GM12875 (cell line): ENCODE measurements around the gene PCYT2.

ENCODE experiments used
- H3K4me3 ChIP-seq: one replicate; pipeline ENCODE4 v1.5.1; 2011; ENCODE audit warnings: low read depth, low read length, control low read depth
- TF ChIP-seq, protein P1 (sequence below): IDR thresholded peaks from 2 replicates; pipeline ENCODE4 v1.5.1; 2011; ENCODE audit warnings: low read depth, mild to moderate bottlenecking, control low read depth, inconsistent platforms, low read length, moderate library complexity, borderline replicate concordance; ENCODE audit not compliant: insufficient read depth

PCYT2 gene

DNA sequence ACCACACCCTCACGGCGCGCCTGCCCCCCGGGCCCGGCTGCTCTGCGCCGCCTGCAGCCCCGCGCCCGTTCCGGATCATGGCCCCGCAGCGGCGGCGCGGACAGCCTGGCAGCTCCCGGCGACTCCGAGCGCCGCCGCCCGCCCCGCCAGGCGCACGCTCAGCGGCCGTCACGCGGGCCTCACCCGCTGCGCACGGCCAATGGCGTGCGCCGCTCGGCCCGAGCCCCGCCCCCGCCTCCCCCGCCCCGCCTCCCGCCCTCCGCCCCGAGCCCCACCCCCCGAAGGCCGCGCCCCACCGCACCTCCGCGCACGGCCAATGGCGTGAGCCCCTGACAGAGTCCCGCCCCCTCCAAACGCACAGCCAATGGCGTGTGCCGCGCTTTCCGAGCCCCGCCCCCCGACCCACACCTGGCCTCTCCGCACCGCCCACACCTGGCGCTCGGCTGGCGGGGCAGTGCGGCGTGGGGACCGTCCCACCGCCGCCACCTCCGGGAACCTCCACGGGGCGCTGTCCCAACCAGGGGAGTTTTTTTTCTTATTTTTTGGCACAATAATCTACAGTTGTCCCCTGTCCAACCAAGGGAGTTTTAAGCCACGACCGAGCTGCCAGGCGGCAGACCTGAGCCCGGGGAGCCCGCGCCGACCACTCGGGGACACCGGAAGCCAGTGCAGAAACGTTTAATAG lies at the start of gene PCYT2:
Gene PCYT2, minus strand, starts transcription at position 123 of the 685 bp plus-strand sequence. Its CDS starts 44 bp downstream, at position 79.
- peak within 1 kb of the TSS; percentile 74 for H3K4me3 ChIP-seq

DNA sequence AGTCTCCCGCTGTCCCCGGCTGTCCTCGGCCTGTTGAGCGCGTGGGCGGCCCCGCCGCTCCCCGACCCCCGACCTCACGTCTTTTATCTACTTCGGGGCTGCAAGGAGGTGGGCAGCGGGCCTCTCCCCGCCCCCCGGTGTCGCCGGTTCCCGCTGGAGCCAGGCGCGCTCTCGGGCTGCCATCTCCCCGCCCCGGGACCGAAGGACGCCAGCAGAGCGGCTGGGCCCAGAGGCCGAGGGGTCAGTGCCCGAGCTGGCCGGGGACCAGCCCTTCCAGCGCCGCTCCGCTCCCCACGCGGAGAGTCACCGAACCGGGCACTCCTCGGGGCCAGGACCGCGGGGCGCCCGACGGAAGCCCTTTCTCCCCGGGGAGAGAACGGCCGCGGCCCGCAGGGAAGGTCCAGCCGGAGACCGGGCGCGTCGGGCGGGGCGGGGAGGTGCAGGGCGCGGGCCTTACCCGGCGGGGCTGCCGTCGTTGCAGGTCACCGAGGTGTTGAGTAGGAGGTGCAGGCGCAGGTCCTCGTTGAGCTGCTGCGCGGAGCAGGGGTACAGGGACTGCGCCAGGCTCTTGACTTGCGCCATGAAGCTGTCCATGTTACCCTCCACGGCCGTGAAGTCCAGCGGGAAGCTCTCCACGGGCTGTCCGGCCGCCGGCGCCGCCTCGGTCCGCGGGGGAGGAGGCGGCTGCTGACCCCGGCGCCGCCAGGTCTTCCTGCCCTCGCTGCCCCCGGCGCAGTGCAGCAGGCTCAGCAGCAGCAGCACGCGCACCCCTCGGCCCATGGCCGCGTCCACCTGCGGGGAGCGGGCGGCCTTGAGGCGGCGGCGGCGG lies 49.1 kb upstream of the PCYT2 start:
- TF ChIP-seq, protein P1, sequence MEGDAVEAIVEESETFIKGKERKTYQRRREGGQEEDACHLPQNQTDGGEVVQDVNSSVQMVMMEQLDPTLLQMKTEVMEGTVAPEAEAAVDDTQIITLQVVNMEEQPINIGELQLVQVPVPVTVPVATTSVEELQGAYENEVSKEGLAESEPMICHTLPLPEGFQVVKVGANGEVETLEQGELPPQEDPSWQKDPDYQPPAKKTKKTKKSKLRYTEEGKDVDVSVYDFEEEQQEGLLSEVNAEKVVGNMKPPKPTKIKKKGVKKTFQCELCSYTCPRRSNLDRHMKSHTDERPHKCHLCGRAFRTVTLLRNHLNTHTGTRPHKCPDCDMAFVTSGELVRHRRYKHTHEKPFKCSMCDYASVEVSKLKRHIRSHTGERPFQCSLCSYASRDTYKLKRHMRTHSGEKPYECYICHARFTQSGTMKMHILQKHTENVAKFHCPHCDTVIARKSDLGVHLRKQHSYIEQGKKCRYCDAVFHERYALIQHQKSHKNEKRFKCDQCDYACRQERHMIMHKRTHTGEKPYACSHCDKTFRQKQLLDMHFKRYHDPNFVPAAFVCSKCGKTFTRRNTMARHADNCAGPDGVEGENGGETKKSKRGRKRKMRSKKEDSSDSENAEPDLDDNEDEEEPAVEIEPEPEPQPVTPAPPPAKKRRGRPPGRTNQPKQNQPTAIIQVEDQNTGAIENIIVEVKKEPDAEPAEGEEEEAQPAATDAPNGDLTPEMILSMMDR = no peak
- H3K4me3 ChIP-seq = no peak overlapping the region

More for the DNA sequence above, at the start of gene PCYT2:
- TF ChIP-seq, protein P1 = no peak

DNA sequence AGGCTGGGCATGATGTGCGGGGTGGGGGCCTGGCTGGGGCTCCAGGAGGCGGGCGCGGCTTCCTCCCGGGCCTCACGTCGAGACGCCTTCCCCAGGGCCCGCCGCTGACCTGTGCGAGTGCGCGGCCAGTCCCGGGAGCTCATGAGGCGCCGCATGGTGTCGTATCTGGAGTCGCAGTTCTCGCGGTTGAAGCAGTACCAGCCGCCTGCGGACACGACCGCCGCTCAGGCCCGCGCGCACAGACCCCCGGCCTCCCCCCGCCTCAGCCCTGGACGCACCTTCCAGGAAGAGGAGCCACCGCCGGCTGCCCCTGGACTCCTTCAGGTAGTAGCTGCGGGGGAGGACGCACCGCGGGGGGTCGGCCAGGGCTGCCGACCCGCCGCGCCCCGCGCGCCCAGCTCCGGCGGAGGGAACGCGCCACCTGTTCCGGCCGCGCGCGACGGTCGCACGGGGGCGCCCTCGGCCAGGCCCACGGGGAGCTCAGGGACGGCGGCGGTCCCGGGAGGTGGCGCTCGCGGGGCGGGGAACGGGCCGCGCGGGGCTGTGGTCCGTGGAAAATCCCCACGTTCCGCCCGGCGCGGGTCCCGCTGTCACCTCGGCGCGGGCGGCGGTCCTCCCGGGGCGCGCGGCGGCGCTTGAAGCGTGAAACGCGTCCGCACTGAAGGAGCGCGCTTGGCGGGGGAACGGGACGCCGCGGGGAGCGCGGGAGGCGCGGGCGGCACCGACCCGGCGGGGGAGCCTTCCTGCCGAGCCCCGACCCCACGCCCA lies 48.3 kb upstream of the PCYT2 start:
- TF ChIP-seq, protein P1 = peak; percentile 87
- H3K4me3 ChIP-seq = no peak overlapping the region

DNA sequence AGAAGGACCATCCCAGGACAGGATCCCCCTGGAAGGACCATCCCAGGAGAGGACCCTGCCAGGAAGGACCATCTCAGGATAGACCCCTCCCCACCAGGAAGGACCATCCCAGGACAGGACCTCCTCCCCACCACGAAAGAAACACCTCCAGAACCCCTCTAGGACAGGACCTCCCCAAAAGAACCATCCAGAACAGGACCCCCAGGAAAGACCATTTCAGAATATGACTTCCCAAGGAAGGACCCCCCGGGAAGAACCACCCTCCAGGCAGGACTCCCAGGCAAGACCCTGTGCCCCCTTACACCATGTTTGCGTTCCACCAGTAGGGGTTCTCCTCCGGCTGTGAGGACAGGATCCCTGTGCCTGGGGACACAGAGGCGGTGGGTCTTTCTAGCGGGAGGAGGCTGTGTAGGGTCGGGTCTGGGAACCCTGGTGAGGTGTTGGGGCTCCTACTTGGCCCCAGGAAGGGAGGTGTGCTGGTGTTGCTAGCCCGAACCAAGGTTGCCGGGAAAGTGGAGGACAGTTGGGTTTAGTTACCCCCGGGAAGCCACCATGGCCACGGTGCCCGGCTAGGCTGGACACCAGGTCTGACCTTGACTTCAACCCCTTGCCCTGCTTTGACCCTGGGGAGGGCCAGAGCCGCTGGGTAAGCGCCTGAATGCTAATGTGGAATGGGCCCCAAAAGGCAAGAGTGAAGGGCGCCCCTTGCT lies 47.6 kb upstream of the PCYT2 start:
- TF ChIP-seq, protein P1 = no peak
- H3K4me3 ChIP-seq = no peak overlapping the region

DNA sequence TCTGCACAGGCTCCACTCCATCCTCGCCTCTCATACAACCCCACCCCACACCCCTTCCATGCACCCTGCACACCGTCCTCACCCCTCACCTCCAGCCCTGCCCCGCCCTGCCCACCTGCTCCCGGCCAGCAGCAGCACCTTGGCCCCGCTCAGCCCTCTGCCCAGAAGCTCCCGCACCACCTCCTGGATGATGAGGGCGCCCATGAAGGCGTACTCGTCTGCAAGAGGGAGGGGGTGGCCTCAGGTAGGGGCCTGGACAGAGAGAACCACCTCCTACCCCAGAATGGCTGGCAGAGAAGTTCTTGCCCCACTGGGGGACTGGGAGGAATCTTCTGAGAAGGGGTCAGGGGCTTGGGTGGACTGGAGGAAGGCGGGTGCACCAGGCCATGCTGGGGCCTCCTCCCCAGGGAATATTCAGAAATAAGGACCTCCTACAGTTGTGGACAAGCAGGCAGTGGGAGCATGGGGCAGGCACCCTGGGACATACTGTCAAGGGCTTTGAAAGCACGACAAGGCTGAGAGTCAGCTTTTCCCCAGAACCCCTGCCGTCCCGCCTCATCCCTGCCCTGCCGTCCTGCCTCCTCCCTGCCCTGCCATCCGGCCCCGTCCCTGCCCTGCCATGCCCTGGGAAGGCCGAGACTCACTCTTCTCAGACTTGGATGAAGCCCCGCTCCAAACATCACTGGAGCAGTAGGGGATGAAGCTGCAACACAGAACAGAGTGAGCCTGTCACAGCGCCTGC lies 46.7 kb upstream of the PCYT2 start:
- no peak overlapping the region for H3K4me3 ChIP-seq
- TF ChIP-seq, protein P1 = no peak
